NOMO-1 treated with dmso at 0.1 percent for 144 hours (cell line): ENCODE measurements around the gene IGLL1.
"Not testable (repeated sequence)": the region's sequence is repeated elsewhere in the genome, so short reads cannot be mapped to it uniquely, and the experiment has no call there.

ENCODE experiments used
- DNase-seq: peaks from one replicate; lab custom pipeline; 2025; ENCODE audit not compliant: unreplicated experiment; lab: John Stamatoyannopoulos, UW

IGLL1 gene

GRCh38 chr22:23542391-23542790, 37.7 kb downstream of the IGLL1 start:
- not testable (repeated sequence) for DNase-seq

DNA sequence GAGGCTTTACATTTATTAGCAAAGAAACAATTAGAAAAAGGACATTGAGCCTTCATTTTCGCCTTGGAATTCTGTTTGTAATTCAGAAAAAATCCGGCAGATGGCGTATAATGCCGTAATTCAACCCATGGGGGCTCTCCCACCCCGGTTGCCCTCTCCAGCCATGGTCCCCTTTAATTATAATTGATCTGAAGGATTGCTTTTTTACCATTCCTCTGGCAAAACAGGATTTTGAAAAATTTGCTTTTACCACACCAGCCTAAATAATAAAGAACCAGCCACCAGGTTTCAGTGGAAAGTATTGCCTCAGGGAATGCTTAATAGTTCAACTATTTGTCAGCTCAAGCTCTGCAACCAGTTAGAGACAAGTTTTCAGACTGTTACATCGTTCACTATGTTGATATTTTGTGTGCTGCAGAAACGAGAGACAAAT, 38.2 kb downstream of the IGLL1 start:
- not testable (repeated sequence) for DNase-seq

DNA sequence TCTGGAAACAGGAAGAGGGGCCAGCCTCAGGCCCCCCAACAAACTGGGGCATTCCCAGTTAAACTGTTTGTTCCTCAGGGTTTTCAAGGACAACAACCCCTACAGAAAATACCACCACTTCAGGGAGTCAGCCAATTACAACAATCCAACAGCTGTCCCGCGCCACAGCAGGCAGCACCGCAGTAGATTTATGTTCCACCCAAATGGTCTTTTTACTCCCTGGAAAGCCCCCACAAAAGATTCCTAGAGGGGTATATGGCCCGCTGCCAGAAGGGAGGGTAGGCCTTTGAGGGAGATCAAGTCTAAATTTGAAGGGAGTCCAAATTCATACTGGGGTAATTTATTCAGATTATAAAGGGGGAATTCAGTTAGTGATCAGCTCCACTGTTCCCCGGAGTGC, 39.3 kb downstream of the IGLL1 start:
- DNase-seq, result not testable (repeated sequence)

DNA sequence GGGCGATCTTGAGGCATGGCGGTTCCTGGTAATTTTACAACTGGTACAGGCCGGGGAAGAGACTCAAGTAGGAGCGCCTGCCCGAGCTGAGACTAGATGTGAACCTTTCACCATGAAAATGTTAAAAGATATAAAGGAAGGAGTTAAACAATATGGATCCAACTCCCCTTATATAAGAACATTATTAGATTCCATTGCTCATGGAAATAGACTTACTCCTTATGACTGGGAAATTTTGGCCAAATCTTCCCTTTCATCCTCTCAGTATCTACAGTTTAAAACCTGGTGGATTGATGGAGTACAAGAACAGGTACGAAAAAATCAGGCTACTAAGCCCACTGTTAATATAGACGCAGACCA, 40.3 kb downstream of the IGLL1 start:
- not testable (repeated sequence) for DNase-seq

DNA sequence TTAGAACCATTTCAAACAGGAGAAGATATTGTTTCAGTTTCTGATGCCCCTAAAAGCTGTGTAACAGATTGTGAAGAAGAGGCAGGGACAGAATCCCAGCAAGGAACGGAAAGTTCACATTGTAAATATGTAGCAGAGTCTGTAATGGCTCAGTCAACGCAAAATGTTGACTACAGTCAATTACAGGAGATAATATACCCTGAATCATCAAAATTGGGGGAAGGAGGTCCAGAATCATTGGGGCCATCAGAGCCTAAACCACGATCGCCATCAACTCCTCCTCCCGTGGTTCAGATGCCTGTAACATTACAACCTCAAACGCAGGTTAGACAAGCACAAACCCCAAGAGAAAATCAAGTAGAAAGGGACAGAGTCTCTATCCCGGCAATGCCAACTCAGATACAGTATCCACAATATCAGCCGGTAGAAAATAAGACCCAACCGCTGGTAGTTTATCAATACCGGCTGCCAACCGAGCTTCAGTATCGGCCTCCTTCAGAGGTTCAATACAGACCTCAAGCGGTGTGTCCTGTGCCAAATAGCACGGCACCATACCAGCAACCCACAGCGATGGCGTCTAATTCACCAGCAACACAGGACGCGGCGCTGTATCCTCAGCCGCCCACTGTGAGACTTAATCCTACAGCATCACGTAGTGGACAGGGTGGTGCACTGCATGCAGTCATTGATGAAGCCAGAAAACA, 40.8 kb downstream of the IGLL1 start:
- peak; percentile 22 for DNase-seq

DNA sequence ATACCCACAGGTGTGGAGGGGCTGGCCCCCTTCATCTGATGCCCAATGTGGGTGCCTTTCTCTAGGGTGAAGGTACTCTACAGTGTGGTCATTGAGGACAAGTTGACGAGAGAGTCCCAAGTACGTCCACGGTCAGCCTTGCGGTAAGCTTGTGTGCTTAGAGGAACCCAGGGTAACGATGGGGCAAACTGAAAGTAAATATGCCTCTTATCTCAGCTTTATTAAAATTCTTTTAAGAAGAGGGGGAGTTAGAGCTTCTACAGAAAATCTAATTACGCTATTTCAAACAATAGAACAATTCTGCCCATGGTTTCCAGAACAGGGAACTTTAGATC, 41.4 kb downstream of the IGLL1 start:
- not testable (repeated sequence) for DNase-seq

GRCh38 chr22:23537830-23538695, 42.0 kb downstream of the IGLL1 start:
- not testable (repeated sequence) for DNase-seq

GRCh38 chr22:23537416-23537815, 42.7 kb downstream of the IGLL1 start:
- no peak for DNase-seq

GRCh38 chr22:23536821-23537345, 43.2 kb downstream of the IGLL1 start:
- no peak for DNase-seq

DNA sequence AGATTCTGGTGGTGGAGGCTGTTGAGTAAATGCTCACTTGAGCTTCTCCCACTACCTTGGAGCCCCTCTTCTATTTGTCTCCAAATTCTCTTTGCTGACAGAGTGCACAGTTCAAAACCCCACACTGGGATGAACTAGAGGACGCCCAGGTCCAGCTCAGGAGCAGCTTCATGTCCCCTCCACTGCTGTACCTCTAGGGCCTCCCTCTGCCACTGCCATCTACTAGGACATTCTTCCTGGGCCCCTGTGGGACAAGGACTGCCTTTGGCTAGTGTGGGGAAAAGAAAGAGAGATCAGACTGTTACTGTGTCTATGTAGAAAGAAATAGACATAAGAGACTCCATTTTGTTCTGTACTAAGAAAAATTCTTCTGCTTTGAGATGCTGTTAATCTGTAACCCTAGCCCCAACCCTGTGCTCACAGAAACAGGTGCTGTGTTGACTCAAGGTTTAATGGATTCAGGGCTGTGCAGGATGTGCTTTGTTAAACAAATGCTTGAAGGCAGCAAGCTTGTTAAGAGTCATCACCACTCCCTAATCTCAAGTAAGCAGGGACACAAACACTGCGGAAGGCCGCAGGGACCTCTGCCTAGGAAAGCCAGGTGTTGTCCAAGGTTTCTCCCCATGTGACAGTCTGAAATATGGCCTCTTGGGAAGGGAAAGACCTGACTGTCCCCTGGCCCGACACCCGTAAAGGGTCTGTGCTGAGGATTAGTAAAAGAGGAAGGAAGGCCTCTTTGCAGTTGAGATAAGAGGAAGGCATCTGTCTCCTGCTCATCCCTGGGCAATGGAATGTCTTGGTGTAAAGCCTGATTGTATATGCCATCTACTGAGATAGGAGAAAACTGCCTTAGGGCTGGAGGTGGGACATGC, 44.1 kb downstream of the IGLL1 start:
- not testable (repeated sequence) for DNase-seq

DNA sequence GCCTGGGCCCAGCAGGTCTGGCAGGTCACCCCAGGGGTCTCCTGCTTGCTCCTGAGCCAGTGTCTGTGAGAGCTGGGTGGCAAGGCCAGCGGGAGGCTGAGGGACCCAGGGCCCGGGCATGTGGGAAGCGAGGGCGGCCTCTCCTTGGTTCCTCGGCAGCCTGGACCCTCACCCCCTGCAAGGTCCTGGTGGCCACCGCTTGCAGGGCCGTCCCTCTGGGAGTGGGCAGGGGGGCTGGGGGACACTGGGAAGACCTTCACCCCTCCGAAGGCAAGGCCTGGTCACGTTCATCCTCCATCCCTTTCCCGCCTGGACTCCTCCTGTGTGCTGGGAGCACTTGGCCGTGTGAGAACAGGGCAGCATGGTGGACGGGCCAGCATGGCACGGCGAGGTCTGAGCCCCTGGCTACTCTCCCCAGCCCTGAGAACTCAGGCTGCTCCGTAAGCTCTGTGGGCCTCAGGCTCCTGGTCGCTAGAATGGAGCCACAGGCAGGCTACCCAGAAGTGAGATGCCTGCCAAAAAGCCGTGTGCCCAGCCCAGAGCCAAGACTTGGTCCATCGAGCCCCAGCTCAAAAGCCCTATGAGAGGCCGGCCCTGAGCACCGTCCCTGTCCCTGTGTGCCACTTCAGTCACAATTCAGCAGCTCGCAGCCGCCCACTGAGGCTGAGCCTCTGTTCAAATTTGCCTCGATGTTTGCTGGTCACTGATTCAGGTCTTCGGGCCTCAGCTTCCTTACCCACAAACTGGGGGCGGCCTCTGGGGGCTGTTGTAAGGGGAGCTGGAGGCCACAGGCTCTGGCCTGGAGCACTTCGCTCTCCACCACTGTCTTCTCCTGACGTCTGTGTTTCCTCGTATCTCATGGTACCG, 45.0 kb downstream of the IGLL1 start:
- no peak for DNase-seq

DNA sequence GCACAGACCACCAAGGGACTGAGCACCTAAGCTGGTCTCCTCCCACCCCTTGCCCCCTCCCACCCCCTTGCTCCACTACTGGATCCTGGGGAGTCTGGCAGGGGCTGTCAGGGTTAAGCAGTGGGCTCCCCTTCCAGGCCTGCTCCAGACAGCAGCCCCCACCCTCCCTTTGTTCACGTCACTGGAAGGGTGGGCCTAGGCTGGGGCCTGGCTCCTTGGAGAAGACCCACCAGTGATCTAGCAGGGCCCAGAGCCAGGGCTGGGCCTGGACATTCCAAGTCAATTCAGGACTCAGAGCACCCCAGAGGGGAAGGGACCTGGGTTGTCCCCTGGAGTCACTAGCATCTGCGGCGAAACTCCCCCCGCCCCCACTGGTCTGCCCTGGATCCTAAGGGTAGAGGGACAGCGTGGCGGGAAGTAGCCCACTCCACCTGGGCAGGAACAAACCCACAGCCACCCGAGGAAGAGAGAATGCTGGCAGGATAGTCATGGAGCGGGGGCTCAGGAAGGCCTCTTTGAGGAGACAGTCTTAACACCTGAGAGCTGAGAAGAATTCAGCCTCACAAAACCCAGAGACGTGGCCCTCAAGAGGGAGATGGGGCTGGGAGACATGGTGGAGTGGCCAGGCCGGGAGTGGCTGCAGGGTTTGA, 45.8 kb downstream of the IGLL1 start:
- no peak for DNase-seq

- DNase-seq, result no peak
These were observed 46.3 kb downstream of the IGLL1 start for GRCh38 chr22:23533771-23534191.

DNA sequence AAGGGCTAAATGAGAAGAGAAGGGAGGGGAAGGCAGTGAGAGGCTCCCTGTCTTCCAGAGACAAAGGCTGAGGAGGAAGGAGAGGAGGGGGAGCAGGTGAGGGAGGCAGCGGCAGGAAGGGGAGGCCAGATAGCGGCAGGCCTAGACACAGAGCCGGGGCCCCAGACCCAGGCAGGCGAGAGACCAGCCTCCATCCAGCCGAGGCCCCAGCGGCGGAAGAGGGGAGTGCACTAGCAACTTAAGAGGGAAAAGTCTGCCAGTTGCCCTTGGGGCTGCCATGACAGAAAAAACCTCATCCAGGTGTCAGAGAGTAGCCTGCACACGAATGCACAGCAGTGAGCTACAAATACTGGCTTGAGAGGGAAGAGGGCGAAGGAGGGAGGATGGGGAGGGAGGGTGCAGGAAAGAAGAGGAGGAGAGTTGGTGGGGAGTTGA, 46.7 kb downstream of the IGLL1 start:
- DNase-seq, result no peak

- no peak for DNase-seq
These were observed 47.4 kb downstream of the IGLL1 start for GRCh38 chr22:23532731-23533130.

DNA sequence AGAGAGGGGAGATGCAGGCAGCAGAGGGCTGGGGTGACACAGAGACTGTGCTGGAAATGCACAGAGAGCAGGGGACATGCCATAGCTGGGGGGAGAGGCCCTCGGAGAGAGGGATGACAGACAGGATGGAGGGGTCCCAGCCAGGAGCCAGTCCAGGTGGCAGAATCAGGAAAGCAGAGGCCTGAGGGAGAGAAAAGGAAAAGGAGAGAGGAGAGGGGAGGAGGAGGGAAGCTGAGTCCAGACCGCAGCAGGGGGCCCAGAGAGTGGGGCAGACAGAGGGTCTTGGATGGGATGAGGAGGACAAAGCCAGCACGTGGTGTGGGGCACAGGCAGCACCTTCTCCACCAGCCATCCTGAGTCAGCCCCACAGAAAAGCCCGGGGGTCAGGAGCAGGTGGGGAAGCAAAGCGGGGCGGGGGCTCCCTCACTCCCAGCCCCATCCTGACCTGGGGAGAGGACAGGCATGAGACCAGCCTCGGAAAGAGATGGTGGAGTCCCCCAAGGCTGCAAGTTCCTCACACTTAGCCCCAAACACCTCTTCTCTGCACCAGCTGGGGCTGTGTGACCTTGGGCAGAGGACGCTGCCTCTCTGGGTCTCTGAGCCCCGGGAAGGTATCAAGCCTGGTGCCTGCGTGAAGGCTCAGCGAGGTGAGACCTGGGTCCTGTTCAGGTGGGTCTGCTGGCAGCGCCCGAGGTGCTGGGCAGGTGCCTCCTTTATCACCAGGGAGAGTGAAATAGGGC, 48.0 kb downstream of the IGLL1 start:
- no peak for DNase-seq

DNA sequence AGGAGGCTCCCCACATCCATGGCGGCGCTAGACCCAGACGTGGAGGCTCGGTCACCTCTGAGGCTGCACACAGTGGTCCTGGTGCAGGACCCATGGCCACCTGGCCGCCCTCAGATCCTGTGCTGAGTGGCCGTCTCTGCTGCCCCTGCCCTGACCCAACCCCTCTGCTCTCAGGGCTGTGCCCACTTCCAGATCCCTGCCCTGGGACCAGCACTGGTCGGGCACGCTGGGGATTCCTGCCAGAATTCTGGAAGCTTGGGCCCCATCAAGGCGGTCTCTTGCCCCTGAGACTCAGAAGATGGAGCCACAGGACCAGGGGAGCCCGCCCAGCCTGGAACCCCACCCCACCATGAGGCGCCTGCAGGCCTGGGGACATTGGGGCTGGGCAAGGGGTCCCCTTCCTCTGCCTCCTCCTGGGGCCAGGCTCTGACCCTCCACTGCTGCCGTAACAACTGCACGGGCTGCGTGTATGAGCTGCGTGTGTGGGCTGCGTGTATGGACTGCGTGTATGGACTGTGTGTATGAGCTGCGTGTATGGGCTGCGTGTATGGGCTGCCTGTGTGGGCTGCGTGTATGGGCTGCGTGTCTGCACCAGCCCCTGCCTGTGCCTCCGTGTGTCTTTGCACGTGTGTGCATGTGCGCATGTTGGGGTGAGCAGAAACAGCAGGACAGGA, 48.7 kb downstream of the IGLL1 start:
- no peak for DNase-seq

GRCh38 chr22:23530766-23531282, 49.3 kb downstream of the IGLL1 start:
- no peak for DNase-seq
